ENCODE measurements around the gene FOXRED2.

GRCh38 chr22:36470994-36471331 lies 35.9 kb downstream of the FOXRED2 start:
- no peak for TF ChIP-seq GATA2 (IDR thresholded peaks at IDR 0.05; ENCODE audit: low read depth, low read length)
- TF ChIP-seq GATA3 (IDR thresholded peaks at IDR 0.05; ENCODE audit: low read depth, low read length), result no peak
